HEK293T (cell line): ENCODE results near the gene MAML1.
"Not testable (repeated sequence)": the region's sequence is repeated elsewhere in the genome, so short reads cannot be mapped to it uniquely, and the experiment has no call there.

Source experiments
- CTCF ChIA-PET: fragments of 350-600 bp; formaldehyde crosslinking; extraction: SDS; loops from one replicate; lab custom pipeline; 2021; ENCODE audit warnings: antibody characterized with exemption, inconsistent platforms; lab: Yijun Ruan, JAX
- POLR2A ChIA-PET: fragments of 350-600 bp; formaldehyde crosslinking; extraction: SDS; loops from one replicate; lab custom pipeline; 2020; ENCODE audit warnings: antibody characterized with exemption, inconsistent platforms; lab: Yijun Ruan, JAX
- DNase-seq: peaks from one replicate; pipeline ENCODE4 v3.0.0; 2012; ENCODE audit warnings: mixed read lengths; ENCODE audit errors: extremely low spot score
- ARNT ChIP-seq: fragments of 450-650 bp; IDR thresholded peaks from 2 replicates; pipeline ENCODE4 v1.6.1; 2017; ENCODE audit warnings: mild to moderate bottlenecking
- BHLHE40 ChIP-seq: fragments of 450-650 bp; IDR thresholded peaks from 2 replicates; pipeline ENCODE4 v1.6.1; 2016; ENCODE audit warnings: mild to moderate bottlenecking, moderate library complexity, borderline replicate concordance
- CTBP1 ChIP-seq: fragments of 450-650 bp; IDR thresholded peaks from 2 replicates; pipeline ENCODE4 v1.6.1; 2016; ENCODE audit warnings: borderline replicate concordance
- ELF4 ChIP-seq: fragments of 450-650 bp; IDR thresholded peaks from 2 replicates; pipeline ENCODE4 v1.6.1; 2017; ENCODE audit warnings: antibody characterized with exemption
- FOXA1 ChIP-seq: fragments of 450-650 bp; IDR thresholded peaks from 2 replicates; pipeline ENCODE4 v1.6.1; 2016; ENCODE audit warnings: mild to moderate bottlenecking
- FOXK2 ChIP-seq: fragments of 450-650 bp; IDR thresholded peaks from 2 replicates; pipeline ENCODE4 v1.6.1; 2016; ENCODE audit warnings: mild to moderate bottlenecking
- FOXM1 ChIP-seq: fragments of 450-650 bp; IDR thresholded peaks from 2 replicates; pipeline ENCODE4 v1.6.1; 2017; ENCODE audit warnings: mild to moderate bottlenecking, borderline replicate concordance
- HDGF ChIP-seq: fragments of 450-650 bp; IDR thresholded peaks from 2 replicates; pipeline ENCODE4 v1.6.1; 2017; ENCODE audit warnings: antibody characterized with exemption, borderline replicate concordance
- L3MBTL2 ChIP-seq: fragments of 450-650 bp; conservative IDR thresholded peaks from 2 replicates; pipeline ENCODE4 v1.6.1; 2016; ENCODE audit warnings: mild to moderate bottlenecking
- LEF1 ChIP-seq: fragments of 450-650 bp; IDR thresholded peaks from 2 replicates; pipeline ENCODE4 v1.6.1; 2017; ENCODE audit warnings: mild to moderate bottlenecking, borderline replicate concordance
- NFRKB ChIP-seq: fragments of 450-650 bp; IDR thresholded peaks from 2 replicates; pipeline ENCODE4 v1.6.1; 2016; ENCODE audit warnings: mild to moderate bottlenecking, moderate library complexity
- SUZ12 ChIP-seq: fragments of 450-650 bp; IDR thresholded peaks from 2 replicates; pipeline ENCODE4 v1.6.1; 2016; ENCODE audit warnings: mild to moderate bottlenecking
- TARDBP ChIP-seq: fragments of 450-650 bp; IDR thresholded peaks from 2 replicates; pipeline ENCODE4 v1.6.1; 2016
- TF ChIP-seq, protein P1 (sequence below): fragments of 450-650 bp; IDR thresholded peaks from 2 replicates; pipeline ENCODE4 v1.6.1; 2016

MAML1 gene, protein sequence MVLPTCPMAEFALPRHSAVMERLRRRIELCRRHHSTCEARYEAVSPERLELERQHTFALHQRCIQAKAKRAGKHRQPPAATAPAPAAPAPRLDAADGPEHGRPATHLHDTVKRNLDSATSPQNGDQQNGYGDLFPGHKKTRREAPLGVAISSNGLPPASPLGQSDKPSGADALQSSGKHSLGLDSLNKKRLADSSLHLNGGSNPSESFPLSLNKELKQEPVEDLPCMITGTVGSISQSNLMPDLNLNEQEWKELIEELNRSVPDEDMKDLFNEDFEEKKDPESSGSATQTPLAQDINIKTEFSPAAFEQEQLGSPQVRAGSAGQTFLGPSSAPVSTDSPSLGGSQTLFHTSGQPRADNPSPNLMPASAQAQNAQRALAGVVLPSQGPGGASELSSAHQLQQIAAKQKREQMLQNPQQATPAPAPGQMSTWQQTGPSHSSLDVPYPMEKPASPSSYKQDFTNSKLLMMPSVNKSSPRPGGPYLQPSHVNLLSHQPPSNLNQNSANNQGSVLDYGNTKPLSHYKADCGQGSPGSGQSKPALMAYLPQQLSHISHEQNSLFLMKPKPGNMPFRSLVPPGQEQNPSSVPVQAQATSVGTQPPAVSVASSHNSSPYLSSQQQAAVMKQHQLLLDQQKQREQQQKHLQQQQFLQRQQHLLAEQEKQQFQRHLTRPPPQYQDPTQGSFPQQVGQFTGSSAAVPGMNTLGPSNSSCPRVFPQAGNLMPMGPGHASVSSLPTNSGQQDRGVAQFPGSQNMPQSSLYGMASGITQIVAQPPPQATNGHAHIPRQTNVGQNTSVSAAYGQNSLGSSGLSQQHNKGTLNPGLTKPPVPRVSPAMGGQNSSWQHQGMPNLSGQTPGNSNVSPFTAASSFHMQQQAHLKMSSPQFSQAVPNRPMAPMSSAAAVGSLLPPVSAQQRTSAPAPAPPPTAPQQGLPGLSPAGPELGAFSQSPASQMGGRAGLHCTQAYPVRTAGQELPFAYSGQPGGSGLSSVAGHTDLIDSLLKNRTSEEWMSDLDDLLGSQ

DNA sequence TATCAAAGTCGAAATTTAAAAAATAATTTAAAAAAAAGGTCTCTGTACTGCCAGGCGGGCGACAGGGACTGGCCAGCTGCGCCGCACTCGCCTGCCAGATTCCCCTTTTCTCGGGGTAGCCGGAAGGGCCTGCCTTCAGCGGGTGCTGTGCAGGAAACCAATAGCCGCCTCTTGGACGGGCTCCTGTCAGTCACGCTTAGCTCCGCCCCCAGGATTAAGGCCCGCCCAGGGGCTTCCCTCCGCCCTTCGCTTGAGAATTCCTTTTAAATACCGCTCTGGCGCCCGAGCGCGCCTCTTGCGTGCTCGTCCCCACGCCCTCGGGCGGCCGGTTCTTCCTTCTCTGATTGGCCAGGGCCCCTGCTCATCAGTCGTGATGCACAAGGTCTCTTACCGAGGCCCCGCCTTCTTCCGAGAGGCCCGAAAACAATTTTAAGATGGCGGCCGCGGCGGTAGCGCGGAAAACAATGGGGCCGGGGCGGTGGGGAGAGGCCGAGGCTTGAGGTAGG lies at the start of gene MAML1:
MAML1 (plus strand) TSS at position 411 of the 506 bp plus-strand sequence. CDS start 291 bp downstream, outside the sequence.
- TF ChIP-seq, protein P1, sequence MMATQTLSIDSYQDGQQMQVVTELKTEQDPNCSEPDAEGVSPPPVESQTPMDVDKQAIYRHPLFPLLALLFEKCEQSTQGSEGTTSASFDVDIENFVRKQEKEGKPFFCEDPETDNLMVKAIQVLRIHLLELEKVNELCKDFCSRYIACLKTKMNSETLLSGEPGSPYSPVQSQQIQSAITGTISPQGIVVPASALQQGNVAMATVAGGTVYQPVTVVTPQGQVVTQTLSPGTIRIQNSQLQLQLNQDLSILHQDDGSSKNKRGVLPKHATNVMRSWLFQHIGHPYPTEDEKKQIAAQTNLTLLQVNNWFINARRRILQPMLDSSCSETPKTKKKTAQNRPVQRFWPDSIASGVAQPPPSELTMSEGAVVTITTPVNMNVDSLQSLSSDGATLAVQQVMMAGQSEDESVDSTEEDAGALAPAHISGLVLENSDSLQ: peak; percentile 100
- no peak for TF ChIP-seq BHLHE40
- TF ChIP-seq CTBP1: no peak
- no peak for TF ChIP-seq TARDBP
- no peak for TF ChIP-seq FOXA1
- no peak for TF ChIP-seq L3MBTL2
- peak; percentile 100 for DNase-seq
- CTCF ChIA-PET: interaction anchor here (0.6 to 0.9 kb wide), 3 partner anchors 64 to 263 kb away, joined by 3 to 5 read pairs (median 5); no protein-coding TSS in a partner anchor
- POLR2A ChIA-PET: interaction anchor here (0.7 to 1.9 kb wide), 10 partner anchors 11 to 887 kb away, joined by 3 to 6 read pairs (median 3); partner anchors contain the start of gene CBY3

DNA sequence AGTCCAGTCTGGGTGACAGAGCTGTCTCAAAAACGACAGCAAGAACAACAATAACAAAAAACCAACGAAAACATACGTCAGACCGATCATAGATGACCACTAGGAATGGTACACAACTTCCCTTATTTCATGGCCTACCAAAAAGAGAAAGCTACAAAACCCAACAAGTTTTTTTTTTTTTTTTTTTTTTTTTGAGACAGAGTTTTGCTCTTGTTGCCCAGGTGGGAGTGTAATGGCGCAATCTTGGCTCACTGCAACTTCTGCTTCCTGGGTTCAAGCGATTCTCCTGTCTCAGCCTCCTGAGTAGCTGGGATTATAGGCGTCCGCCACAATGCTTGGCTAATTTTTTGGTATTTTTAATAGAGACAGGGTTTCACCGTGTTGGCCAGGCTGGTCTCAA lies 43.4 kb upstream of the MAML1 start:
- not testable (repeated sequence) for DNase-seq
- ChIA-PET CTCF (interaction anchor here (0.6 to 1.0 kb wide), 3 partner anchors 21 to 947 kb away, joined by 3 to 5 read pairs (median 4); no protein-coding TSS in a partner anchor), POLR2A (interaction anchor here (0.7 to 2.8 kb wide), 2 partner anchors 8 to 11 kb away, joined by 3 to 7 read pairs; partner anchors contain the start of gene CBY3)

DNA sequence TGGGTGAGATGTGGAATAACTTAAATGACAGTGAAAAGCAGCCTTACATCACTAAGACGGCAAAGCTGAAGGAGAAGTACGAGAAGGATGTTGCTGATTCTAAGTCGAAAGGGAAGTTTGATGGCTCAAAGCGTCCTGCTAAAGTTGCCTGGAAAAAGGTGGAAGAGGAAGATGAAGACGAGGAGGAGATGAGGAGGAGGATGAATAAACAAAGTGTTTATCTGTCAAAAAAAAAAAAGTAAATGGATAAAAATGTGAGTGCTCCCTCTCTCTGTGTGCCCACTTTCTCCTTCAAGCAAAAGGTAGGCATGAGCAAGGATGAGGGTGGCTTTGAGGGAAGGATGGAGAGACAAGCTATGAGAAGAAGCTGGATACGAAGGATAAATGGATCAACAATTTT lies 38.1 kb upstream of the MAML1 start:
- no peak for TF ChIP-seq NFRKB
- ChIA-PET CTCF (no interaction called here), POLR2A (interaction anchor here (0.8 to 1.9 kb wide), 2 partner anchors 13 to 16 kb away, joined by 3 to 4 read pairs; partner anchors contain the start of gene CBY3)
- DNase-seq: no peak

DNA sequence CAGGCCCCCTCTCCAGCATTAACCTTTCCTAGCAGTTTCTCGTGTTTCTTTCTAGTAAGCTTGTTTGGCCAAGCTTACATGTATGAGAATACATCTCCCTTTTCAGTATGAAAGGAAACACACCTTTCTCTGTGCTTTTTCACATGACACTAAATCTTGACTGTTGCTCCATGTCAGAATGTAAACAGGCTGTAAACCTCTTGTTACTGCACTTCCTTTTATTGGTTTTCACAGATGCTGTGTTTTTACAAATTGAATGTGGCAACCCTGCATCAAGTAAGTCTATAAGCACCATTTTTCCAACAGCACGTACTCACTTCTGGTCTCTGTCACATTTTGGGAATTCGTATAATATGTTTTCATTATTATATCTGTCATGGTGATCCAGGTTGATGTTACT lies 36.0 kb upstream of the MAML1 start:
- CTCF ChIA-PET: interaction anchor here (0.8 to 1.7 kb wide), 2 partner anchors 12 to 28 kb away, joined by 3 to 4 read pairs; no protein-coding TSS in a partner anchor
- no peak for TF ChIP-seq FOXA1
- TF ChIP-seq, protein P1: peak; percentile 84
- no peak for DNase-seq
- POLR2A ChIA-PET: interaction anchor here (2.3 kb wide), 1 partner anchor 18 kb away, joined by 11 read pairs; no protein-coding TSS in a partner anchor

DNA sequence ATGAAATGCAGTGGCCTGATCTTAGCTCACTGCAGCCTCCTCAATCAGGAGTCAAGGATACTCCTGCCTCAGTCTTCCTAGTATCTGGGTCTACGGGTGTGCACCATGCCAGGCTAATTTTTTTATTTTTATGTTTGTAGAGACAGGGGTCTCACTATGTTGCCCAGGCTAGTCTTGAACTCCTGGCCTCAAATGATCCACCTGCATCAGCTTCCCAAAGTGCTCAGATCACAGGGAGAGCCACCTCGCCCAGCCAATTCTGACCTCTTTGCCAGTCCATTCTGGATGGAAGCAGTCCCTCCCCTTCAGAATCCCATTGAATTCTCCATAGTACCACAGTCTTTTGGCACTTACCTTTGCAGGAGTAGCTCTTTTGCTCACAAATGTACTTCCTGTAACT lies 35.5 kb upstream of the MAML1 start:
- ChIA-PET CTCF (interaction anchor here (0.8 to 1.7 kb wide), 2 partner anchors 13 to 29 kb away, joined by 3 to 4 read pairs; no protein-coding TSS in a partner anchor), POLR2A (interaction anchor here (0.9 to 2.3 kb wide), 2 partner anchors 16 to 18 kb away, joined by 6 to 11 read pairs; partner anchors contain the start of gene CBY3)
- DNase-seq: no peak
- TF ChIP-seq TARDBP (no peak), ARNT (no peak), LEF1 (no peak), ELF4 (no peak), FOXA1 (no peak), FOXK2 (no peak), CTBP1 (no peak), SUZ12 (no peak), L3MBTL2 (no peak), FOXM1 (no peak), BHLHE40 (no peak), HDGF (no peak)

DNA sequence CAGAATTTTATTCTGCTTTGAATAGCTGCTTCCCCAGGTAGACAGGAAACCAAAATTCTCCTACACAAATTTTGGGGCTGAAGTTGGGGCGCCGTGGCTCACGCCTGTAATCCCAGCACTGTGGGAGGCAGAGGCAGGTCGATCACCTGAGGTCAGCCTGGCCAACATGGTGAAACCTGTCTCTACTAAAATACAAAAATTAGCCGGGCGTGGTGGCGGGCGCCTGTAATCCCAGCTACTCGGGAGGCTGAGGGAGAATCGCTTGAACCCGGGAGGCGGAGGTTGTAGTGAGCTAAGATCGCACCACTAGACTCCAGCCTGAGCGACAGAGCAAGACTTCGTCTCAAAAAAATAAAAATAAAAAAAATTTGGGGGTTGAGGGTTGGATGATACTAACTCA lies 35.1 kb upstream of the MAML1 start:
- POLR2A ChIA-PET: interaction anchor here (0.9 to 2.3 kb wide), 2 partner anchors 16 to 19 kb away, joined by 6 to 11 read pairs; partner anchors contain the start of gene CBY3
- CTCF ChIA-PET, DNase-seq: not testable (repeated sequence)
